Lower lobe of right lung (tissue), 2 donors: Measurements from ENCODE around the gene SRRD. TPM values are rescaled to one million over a fixed set of nuclear protein-coding genes. Genes with fewer than 3 reads are reported as not detected.

Source experiments
- ATAC-seq, 2 donors: fragments of 200-7000 bp; cut with Tn5 transposase; one replicate each; pipeline ENCODE4 v1.9.1; 2020 to 2022; ENCODE audit warnings: mild to moderate bottlenecking in 2 of 2, moderate library complexity in 2 of 2
- DNase-seq: peaks from one replicate; pipeline ENCODE4 v3.0.0-alpha.2; 2020
- H3K27ac ChIP-seq: fragments of 200-600 bp; one replicate; pipeline ENCODE4 v1.8.0; 2022
- H3K27me3 ChIP-seq: fragments of 200-600 bp; one replicate; pipeline ENCODE4 v1.8.0; 2022; ENCODE audit warnings: low read depth
- H3K36me3 ChIP-seq: fragments of 200-600 bp; one replicate; pipeline ENCODE4 v1.8.0; 2022; ENCODE audit warnings: mild to moderate bottlenecking
- H3K4me1 ChIP-seq: fragments of 200-600 bp; one replicate; pipeline ENCODE4 v1.8.0; 2022
- H3K4me3 ChIP-seq: fragments of 200-600 bp; one replicate; pipeline ENCODE4 v1.8.0; 2022; ENCODE audit warnings: mild to moderate bottlenecking
- H3K9me3 ChIP-seq: fragments of 200-600 bp; one replicate; pipeline ENCODE4 v1.8.0; 2022
- intact Hi-C: fragments of 100-400 bp; cut with DNase I; formaldehyde crosslinking; loops from one replicate; pipeline ENCODE4 v1.11.0; 2022
- total RNA-seq: library from RNA; stranded (reverse); fragmentation: NEBNext Ultra II Directional; extraction: Animal tissue kit (Norgen Biotek cat#: 25700); gene quantifications from one replicate; pipeline ENCODE4 v1.2.1, GENCODE V29; 2021
- TF ChIP-seq, protein P1 (sequence below): fragments of 200-600 bp; IDR thresholded peaks from one replicate; pipeline ENCODE4 v1.8.0; 2022; ENCODE audit warnings: antibody characterized with exemption, mild to moderate bottlenecking
- donor health status: DM: no; HTN: yes; CAD: no; lungs with severe emphysema.

The SRRD gene
- total RNA-seq, 1 donor from 2014 or later, result 18.1 TPM

DNA sequence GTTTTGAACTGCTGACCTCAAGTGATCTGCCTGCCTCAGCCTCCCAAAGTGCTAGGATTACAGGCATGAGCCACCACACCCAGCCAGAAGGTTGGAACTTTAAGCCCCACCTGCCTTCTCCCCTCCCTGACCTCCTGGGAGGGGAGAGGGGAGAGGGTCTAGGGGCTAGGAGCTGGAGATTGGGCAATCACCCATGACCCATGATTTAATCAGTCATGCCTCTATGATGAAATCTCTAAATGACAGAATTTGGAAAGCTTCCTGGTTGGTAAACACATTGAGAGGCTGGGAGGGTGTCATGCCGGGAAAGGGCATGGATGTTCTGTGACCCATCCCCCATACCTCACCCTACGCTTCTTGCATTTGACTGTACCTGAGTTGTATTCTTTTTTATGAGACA, 45.7 kb downstream of the SRRD start:
- DNase-seq (no peak), ATAC-seq (peak; percentile 85)
- H3K4me1 ChIP-seq, result peaks cover 15% of the 10 kb centered on the region
- peaks cover 89% of the 10 kb centered on the region for H3K36me3 ChIP-seq
- TF ChIP-seq, protein P1, sequence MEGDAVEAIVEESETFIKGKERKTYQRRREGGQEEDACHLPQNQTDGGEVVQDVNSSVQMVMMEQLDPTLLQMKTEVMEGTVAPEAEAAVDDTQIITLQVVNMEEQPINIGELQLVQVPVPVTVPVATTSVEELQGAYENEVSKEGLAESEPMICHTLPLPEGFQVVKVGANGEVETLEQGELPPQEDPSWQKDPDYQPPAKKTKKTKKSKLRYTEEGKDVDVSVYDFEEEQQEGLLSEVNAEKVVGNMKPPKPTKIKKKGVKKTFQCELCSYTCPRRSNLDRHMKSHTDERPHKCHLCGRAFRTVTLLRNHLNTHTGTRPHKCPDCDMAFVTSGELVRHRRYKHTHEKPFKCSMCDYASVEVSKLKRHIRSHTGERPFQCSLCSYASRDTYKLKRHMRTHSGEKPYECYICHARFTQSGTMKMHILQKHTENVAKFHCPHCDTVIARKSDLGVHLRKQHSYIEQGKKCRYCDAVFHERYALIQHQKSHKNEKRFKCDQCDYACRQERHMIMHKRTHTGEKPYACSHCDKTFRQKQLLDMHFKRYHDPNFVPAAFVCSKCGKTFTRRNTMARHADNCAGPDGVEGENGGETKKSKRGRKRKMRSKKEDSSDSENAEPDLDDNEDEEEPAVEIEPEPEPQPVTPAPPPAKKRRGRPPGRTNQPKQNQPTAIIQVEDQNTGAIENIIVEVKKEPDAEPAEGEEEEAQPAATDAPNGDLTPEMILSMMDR, result no peak
- intact Hi-C loops, result no loop called here
- no peaks in the 10 kb centered on the region for H3K27me3 ChIP-seq
- H3K9me3 ChIP-seq, result no peaks in the 10 kb centered on the region
- no peak overlapping the region for H3K4me3 ChIP-seq
- no peak overlapping the region for H3K27ac ChIP-seq

DNA sequence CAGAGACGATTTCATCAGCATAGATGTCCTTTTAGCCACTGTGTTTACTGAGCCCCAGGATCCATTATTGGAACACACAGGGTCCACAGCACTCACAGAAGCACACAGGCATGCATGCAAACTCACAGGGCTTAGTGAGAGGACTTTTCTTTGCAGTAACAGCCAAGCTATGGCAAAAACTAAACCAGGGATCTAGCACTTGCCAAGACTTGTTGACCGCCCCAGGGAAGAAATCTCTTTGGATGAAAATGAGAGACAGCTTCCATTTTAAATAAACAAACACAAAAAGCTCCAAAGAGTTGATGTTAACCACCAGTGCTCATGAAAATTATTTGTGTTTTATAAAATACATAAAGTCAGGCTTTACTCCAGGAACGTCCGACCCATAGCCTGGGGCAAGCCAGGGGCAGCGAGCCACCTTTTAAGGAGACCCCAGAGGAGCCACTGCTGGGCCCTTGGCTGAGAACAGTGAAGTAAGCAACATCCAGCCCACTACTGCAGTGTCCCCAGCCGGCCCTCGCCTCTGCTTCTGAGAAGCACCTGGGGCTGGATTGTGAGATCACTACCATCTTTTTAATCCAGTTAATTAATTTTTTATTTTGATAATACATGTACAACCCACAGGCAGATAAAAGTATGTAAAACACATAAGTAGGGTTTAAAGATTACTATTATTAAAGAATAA, 50.6 kb downstream of the SRRD start:
- Histone ChIP-seq H3K36me3 (peaks cover 89% of the 10 kb centered on the region), H3K27ac (no peak overlapping the region)

DNA sequence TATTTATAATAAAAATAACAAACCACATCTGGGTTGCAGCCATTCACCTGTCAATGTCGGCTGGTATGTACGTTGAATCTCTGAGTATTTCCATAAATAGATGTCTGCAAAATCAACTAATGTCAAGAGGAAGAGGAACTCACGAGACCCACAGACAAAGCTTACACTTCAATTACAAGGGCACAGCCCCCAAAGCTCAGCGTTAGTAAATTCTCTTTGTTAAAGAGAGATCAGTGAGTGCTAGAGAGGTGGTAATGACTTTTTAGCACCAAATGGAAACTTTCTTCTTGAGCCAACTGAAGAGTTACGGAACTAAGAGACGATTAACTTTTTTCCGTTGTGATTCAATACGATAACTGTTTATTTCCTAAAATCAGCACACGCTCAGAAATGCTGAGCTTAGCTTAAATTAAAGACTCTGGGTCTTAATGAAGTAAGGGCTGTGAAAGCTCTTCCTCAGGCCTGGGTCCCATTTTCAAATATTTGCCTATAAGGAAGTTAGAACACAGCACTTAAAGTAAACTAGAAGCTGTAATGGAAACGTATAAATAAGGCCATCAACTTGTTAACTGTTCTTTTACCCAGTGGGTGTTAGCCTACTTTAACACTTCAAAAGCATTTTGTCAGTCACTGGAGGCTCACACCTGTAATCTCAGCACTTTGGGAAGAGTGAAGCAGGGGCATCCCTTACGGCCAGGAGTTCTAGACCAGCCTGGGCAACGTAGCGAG, 51.4 kb downstream of the SRRD start:
- H3K9me3 ChIP-seq, result no peaks in the 10 kb centered on the region
- no peak overlapping the region for H3K4me3 ChIP-seq
- peaks cover 89% of the 10 kb centered on the region for H3K36me3 ChIP-seq
- no peak for ATAC-seq
- H3K27ac ChIP-seq, result no peak overlapping the region
- no peaks in the 10 kb centered on the region for H3K27me3 ChIP-seq
- TF ChIP-seq, protein P1, result no peak
- no peak for DNase-seq
- H3K4me1 ChIP-seq, result peaks cover 6% of the 10 kb centered on the region
- intact Hi-C loops, result no loop called here

More for the DNA sequence above, 50.6 kb downstream of the SRRD start:
- Histone ChIP-seq H3K4me3 (no peak overlapping the region), H3K9me3 (no peaks in the 10 kb centered on the region), H3K4me1 (peaks cover 14% of the 10 kb centered on the region), H3K27me3 (no peaks in the 10 kb centered on the region)
- DNase-seq (no peak), ATAC-seq (no peak)
- TF ChIP-seq, protein P1, result no peak
- intact Hi-C loops, result no loop called here

DNA sequence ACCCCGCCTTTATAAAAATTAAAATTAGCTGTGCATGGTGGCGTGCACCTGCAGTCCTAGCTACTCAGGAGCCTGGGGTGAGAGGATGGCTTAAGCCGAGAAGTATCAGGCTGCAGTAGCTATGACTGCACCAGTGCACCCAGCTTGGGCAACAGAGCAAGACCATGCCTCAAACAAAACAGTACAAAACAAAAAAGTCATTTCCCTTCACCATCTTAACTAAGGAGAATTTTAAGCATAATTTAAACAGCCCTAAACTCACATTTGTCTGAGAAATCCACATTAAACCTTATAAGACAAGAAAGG, 51.9 kb downstream of the SRRD start:
- ATAC-seq, result no peak
- H3K4me1 ChIP-seq, result peaks cover 4% of the 10 kb centered on the region
- TF ChIP-seq, protein P1, result no peak
- peaks cover 92% of the 10 kb centered on the region for H3K36me3 ChIP-seq
- intact Hi-C loops, result no loop called here
- no peak overlapping the region for H3K4me3 ChIP-seq
- H3K27me3 ChIP-seq, result no peaks in the 10 kb centered on the region
- no peaks in the 10 kb centered on the region for H3K9me3 ChIP-seq
- H3K27ac ChIP-seq, result no peak overlapping the region
- DNase-seq, result no peak

DNA sequence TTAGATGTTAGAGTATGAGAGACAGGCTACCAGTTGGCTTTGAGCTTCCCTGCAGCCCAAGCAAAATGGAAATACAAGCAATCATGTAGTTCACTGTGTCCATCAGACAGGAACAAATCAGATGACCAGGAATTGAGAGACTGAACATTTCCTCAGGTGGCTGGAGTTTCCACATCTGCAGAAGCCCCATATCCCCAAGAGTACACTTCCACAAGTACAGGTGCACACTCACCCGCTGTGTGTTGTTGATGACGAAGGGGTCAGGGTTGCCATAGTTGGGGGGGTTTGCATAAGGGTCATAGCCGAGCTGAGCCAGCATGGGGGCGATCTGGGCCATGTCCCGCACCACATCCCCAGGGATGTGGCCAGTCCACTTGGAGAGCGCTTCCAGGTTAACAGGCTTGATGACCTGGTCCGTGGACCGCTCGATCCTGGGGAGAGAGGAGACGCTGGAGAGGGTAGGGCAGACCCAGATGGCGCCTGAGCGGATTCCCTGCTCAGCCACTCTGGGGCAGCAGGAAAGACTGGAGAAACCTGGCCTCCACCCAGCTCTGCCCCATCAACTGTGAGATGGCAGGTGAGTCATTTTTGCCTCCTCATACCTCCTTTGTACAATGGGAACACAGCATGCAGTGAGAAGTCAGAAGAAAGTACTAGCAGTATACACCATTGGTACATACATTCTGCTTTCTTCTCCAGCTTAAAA, 52.5 kb downstream of the SRRD start:
- Histone ChIP-seq H3K4me3 (no peak overlapping the region), H3K27ac (no peak overlapping the region), H3K27me3 (no peaks in the 10 kb centered on the region), H3K4me1 (peaks cover 4% of the 10 kb centered on the region), H3K9me3 (no peaks in the 10 kb centered on the region), H3K36me3 (peaks cover 92% of the 10 kb centered on the region)
- ATAC-seq (no peak), DNase-seq (no peak)
- intact Hi-C loops, result no loop called here
- TF ChIP-seq, protein P1, result no peak
